H1 (cell line): Measurements from ENCODE around the gene ATP5F1A. TPM values are rescaled to one million over a fixed set of nuclear protein-coding genes. Genes with fewer than 3 reads are reported as not detected.
A peak's percentile ranks its signal among the peaks of the same experiment; 100 is the strongest.

Source experiments
- EGR1 ChIP-seq: IDR thresholded peaks from 2 replicates; pipeline ENCODE4 v1.6.1; 2011; ENCODE audit warnings: low read depth, low read length, borderline replicate concordance
- KDM4A ChIP-seq: IDR thresholded peaks from one replicate; pipeline ENCODE4 v1.7.1; 2012; ENCODE audit warnings: low read depth, mild to moderate bottlenecking, moderate library complexity, low read length, inconsistent platforms; ENCODE audit not compliant: severe bottlenecking
- POLR2AphosphoS5 ChIP-seq: IDR thresholded peaks from 2 replicates; pipeline ENCODE4 v1.6.1; 2011; ENCODE audit warnings: low read depth, low read length
- RNF2 ChIP-seq: fragments of 200-900, 300-1000 bp; sonication (generic); IDR thresholded peaks from 2 replicates; pipeline ENCODE4 v1.7.1; 2016; ENCODE audit warnings: borderline replicate concordance, low read depth, mild to moderate bottlenecking, antibody characterized with exemption, low read length; ENCODE audit not compliant: poor library complexity, severe bottlenecking; ENCODE audit errors: missing control alignments
- RXRA ChIP-seq: IDR thresholded peaks from 2 replicates; pipeline ENCODE4 v1.6.1; 2011; ENCODE audit warnings: low read depth, mild to moderate bottlenecking, low read length, moderate library complexity; ENCODE audit not compliant: insufficient read depth
- YY1 ChIP-seq: IDR thresholded peaks from 2 replicates; pipeline ENCODE4 v1.6.1; 2011; ENCODE audit warnings: low read depth, mild to moderate bottlenecking, low read length
- polyA plus RNA-seq, 7 experiments: library from polyadenylated mRNA; depleted of rRNA in 3 of 7; stranded (reverse) in 5 of 7; unstranded in 2 of 7; fragments of >200 nt in 5 of 7; fragments of 200-250 nt in 2 of 7; gene quantifications; 1 replicate in 5 of 7; 2 replicates in 1 of 7; 4 replicates in 1 of 7; pipeline versions ENCODE4 v1.2.1 to v1.2.3, GENCODE V29; 2011 to 2013; ENCODE audit warnings: missing spikeins in 2 of 7, mixed read lengths in 2 of 7
- total RNA-seq: library from RNA; stranded (reverse); fragmentation: NEBNext Ultra II Directional; extraction: Animal tissue kit (Norgen Biotek cat#: 25700); gene quantifications from 2 replicates; pipeline ENCODE4 v1.2.1, GENCODE V29; 2021
- TF ChIP-seq, protein P1 (sequence below): IDR thresholded peaks from 2 replicates; pipeline ENCODE4 v1.6.1; 2012; ENCODE audit warnings: inconsistent platforms

ATP5F1A gene
- total and polyA plus RNA-seq, 2 of the 8 experiments (the other 6 are each of a cell fraction or from before 2014, with no cell fraction given): 685 to 970 TPM

GRCh38 chr18:46097801-46098615 is at the start of gene ATP5F1A (continued):
- TF ChIP-seq YY1 (peak; percentile 96), EGR1 (peak; percentile 54; the same call in 1 of the 2 replicates), POLR2AphosphoS5 (peak; percentile 90), RNF2 (no peak), KDM4A (peak; percentile 89), RXRA (no peak)
- TF ChIP-seq, protein P1, sequence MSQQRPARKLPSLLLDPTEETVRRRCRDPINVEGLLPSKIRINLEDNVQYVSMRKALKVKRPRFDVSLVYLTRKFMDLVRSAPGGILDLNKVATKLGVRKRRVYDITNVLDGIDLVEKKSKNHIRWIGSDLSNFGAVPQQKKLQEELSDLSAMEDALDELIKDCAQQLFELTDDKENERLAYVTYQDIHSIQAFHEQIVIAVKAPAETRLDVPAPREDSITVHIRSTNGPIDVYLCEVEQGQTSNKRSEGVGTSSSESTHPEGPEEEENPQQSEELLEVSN: peak; percentile 53
